ENCODE measurements around the gene HTRA3.

HTRA3 gene

DNA sequence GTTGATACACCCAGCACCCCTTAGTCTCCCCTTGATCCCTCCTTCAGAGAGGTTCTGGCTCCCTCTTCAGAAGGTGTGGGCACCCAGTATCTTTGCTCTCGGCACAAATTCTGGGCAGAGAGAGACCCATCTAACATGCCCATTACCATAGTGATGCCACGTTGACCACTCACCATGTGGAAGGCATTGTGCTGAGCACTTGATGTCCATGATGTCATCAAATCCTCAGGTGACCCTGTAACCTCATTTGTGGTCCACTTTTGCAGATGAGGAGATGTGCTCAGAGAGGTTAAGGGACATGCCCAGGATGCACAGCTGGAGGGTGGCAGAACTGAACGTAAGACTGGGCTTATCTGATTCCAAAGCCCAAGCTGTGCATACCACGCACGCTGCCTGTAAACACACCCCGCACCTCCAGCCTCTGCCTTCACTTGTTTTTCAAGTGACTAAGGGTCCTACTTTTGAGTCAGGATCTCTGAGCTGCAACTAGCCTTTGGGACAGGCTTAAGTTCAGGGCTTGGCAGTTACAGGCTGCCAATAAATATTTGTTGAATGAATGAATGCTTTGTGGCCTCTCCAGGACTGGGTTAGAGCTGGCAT lies 55.2 kb downstream of the HTRA3 start:
- no peak for ATAC-seq
- no peak for TF ChIP-seq TCF4 (CRISPR knock-in tag; IDR thresholded peaks at IDR 0.05; ENCODE audit: borderline replicate concordance)
- TF ChIP-seq ZC3H10 (CRISPR knock-in tag; IDR thresholded peaks at IDR 0.05): no peak
- TF ChIP-seq, protein P1, sequence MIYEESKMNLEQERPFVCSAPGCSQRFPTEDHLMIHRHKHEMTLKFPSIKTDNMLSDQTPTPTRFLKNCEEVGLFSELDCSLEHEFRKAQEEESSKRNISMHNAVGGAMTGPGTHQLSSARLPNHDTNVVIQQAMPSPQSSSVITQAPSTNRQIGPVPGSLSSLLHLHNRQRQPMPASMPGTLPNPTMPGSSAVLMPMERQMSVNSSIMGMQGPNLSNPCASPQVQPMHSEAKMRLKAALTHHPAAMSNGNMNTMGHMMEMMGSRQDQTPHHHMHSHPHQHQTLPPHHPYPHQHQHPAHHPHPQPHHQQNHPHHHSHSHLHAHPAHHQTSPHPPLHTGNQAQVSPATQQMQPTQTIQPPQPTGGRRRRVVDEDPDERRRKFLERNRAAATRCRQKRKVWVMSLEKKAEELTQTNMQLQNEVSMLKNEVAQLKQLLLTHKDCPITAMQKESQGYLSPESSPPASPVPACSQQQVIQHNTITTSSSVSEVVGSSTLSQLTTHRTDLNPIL (CRISPR knock-in tag; IDR thresholded peaks at IDR 0.05; ENCODE audit: low read depth): no peak
- no peak for TF ChIP-seq OSR1 (CRISPR knock-in tag; IDR thresholded peaks at IDR 0.05)
- TF ChIP-seq ZNF70 (CRISPR knock-in tag; IDR thresholded peaks at IDR 0.05): no peak
- TF ChIP-seq ARNTL (CRISPR knock-in tag; IDR thresholded peaks at IDR 0.05; ENCODE audit: borderline replicate concordance, low read depth): no peak
- TF ChIP-seq BACH2 (CRISPR knock-in tag; IDR thresholded peaks at IDR 0.05; ENCODE audit: borderline replicate concordance): no peak
- TF ChIP-seq CSDC2 (CRISPR knock-in tag; IDR thresholded peaks at IDR 0.05): no peak
- TF ChIP-seq GLIS3 (CRISPR knock-in tag; IDR thresholded peaks at IDR 0.05): no peak
- no peak for TF ChIP-seq ZFP3 (CRISPR knock-in tag; IDR thresholded peaks at IDR 0.05)
- TF ChIP-seq, protein P2, sequence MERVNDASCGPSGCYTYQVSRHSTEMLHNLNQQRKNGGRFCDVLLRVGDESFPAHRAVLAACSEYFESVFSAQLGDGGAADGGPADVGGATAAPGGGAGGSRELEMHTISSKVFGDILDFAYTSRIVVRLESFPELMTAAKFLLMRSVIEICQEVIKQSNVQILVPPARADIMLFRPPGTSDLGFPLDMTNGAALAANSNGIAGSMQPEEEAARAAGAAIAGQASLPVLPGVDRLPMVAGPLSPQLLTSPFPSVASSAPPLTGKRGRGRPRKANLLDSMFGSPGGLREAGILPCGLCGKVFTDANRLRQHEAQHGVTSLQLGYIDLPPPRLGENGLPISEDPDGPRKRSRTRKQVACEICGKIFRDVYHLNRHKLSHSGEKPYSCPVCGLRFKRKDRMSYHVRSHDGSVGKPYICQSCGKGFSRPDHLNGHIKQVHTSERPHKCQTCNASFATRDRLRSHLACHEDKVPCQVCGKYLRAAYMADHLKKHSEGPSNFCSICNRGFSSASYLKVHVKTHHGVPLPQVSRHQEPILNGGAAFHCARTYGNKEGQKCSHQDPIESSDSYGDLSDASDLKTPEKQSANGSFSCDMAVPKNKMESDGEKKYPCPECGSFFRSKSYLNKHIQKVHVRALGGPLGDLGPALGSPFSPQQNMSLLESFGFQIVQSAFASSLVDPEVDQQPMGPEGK (CRISPR knock-in tag; IDR thresholded peaks at IDR 0.05; ENCODE audit: borderline replicate concordance): no peak
- no peak for TF ChIP-seq ZFP30 (CRISPR knock-in tag; IDR thresholded peaks at IDR 0.05)
- no peak for TF ChIP-seq ISL1 (CRISPR knock-in tag; IDR thresholded peaks at IDR 0.05)
- no peak for TF ChIP-seq RARB (CRISPR knock-in tag; IDR thresholded peaks at IDR 0.05)
- no peak for TF ChIP-seq ZNF565 (CRISPR knock-in tag; conservative IDR thresholded peaks at IDR 0.05; ENCODE audit: low read depth)
- TF ChIP-seq, protein P3, sequence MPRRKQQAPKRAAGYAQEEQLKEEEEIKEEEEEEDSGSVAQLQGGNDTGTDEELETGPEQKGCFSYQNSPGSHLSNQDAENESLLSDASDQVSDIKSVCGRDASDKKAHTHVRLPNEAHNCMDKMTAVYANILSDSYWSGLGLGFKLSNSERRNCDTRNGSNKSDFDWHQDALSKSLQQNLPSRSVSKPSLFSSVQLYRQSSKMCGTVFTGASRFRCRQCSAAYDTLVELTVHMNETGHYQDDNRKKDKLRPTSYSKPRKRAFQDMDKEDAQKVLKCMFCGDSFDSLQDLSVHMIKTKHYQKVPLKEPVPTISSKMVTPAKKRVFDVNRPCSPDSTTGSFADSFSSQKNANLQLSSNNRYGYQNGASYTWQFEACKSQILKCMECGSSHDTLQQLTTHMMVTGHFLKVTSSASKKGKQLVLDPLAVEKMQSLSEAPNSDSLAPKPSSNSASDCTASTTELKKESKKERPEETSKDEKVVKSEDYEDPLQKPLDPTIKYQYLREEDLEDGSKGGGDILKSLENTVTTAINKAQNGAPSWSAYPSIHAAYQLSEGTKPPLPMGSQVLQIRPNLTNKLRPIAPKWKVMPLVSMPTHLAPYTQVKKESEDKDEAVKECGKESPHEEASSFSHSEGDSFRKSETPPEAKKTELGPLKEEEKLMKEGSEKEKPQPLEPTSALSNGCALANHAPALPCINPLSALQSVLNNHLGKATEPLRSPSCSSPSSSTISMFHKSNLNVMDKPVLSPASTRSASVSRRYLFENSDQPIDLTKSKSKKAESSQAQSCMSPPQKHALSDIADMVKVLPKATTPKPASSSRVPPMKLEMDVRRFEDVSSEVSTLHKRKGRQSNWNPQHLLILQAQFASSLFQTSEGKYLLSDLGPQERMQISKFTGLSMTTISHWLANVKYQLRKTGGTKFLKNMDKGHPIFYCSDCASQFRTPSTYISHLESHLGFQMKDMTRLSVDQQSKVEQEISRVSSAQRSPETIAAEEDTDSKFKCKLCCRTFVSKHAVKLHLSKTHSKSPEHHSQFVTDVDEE (CRISPR knock-in tag; IDR thresholded peaks at IDR 0.05): no peak
- no peak for TF ChIP-seq SNAI2 (CRISPR knock-in tag; IDR thresholded peaks at IDR 0.05)
- TF ChIP-seq, protein P4, sequence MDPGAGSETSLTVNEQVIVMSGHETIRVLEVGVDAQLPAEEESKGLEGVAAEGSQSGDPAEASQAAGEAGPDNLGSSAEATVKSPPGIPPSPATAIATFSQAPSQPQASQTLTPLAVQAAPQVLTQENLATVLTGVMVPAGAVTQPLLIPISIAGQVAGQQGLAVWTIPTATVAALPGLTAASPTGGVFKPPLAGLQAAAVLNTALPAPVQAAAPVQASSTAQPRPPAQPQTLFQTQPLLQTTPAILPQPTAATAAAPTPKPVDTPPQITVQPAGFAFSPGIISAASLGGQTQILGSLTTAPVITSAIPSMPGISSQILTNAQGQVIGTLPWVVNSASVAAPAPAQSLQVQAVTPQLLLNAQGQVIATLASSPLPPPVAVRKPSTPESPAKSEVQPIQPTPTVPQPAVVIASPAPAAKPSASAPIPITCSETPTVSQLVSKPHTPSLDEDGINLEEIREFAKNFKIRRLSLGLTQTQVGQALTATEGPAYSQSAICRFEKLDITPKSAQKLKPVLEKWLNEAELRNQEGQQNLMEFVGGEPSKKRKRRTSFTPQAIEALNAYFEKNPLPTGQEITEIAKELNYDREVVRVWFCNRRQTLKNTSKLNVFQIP (CRISPR knock-in tag; IDR thresholded peaks at IDR 0.05; ENCODE audit: borderline replicate concordance, low read depth): no peak
- TF ChIP-seq, protein P5, sequence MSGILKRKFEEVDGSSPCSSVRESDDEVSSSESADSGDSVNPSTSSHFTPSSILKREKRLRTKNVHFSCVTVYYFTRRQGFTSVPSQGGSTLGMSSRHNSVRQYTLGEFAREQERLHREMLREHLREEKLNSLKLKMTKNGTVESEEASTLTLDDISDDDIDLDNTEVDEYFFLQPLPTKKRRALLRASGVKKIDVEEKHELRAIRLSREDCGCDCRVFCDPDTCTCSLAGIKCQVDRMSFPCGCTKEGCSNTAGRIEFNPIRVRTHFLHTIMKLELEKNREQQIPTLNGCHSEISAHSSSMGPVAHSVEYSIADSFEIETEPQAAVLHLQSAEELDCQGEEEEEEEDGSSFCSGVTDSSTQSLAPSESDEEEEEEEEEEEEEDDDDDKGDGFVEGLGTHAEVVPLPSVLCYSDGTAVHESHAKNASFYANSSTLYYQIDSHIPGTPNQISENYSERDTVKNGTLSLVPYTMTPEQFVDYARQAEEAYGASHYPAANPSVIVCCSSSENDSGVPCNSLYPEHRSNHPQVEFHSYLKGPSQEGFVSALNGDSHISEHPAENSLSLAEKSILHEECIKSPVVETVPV (CRISPR knock-in tag; IDR thresholded peaks at IDR 0.05): no peak

DNA sequence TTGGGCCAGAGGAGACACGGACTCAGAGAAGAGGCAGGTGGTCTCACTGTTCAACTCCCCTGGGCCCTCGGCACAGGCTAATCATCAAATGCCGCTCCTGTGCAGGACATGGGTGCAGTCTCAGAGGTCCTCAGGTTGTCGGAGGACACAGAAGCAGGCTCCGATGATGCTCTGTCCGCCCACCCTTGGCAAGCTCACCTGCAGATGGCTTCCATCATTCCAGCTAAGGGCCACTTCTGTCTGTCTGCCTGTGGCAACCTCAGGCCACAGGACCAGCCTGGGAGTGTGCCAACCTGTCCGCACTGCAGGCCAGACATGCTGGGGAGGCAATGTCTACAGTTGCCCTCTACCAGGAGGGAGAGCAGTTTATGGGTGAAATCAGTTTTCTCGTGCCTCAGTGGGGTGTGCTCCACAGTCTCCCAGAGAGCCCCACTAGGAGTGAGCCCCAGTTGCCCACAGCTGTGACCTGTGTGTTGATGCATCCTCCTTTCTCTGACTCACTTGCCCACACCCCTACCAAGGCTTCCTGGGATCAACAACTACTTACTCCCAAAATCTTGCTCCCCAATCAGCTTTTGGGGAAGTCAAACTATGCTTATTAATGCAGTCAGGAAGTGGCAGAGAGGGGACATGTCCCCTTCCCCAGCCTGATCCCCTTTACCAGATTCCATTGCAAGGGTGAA lies 55.9 kb downstream of the HTRA3 start:
- no peak for ATAC-seq
- TF ChIP-seq ZFP3 (CRISPR knock-in tag; IDR thresholded peaks at IDR 0.05) (no peak), ESRRG (CRISPR knock-in tag; IDR thresholded peaks at IDR 0.05) (no peak), CSDC2 (CRISPR knock-in tag; IDR thresholded peaks at IDR 0.05) (no peak), OSR1 (CRISPR knock-in tag; IDR thresholded peaks at IDR 0.05) (no peak), ZC3H10 (CRISPR knock-in tag; IDR thresholded peaks at IDR 0.05) (no peak), ZNF8 (CRISPR knock-in tag; IDR thresholded peaks at IDR 0.05) (no peak), ZFP30 (CRISPR knock-in tag; IDR thresholded peaks at IDR 0.05) (no peak), PPARA (CRISPR knock-in tag; IDR thresholded peaks at IDR 0.05; ENCODE audit: borderline replicate concordance) (no peak), GLIS3 (CRISPR knock-in tag; IDR thresholded peaks at IDR 0.05) (no peak), SNAI2 (CRISPR knock-in tag; IDR thresholded peaks at IDR 0.05) (no peak), ARNTL (CRISPR knock-in tag; IDR thresholded peaks at IDR 0.05; ENCODE audit: borderline replicate concordance, low read depth) (no peak), ISL1 (CRISPR knock-in tag; IDR thresholded peaks at IDR 0.05) (no peak), TOX (CRISPR knock-in tag; IDR thresholded peaks at IDR 0.05; ENCODE audit: borderline replicate concordance) (no peak), ZNF565 (CRISPR knock-in tag; conservative IDR thresholded peaks at IDR 0.05; ENCODE audit: low read depth) (no peak)
- TF ChIP-seq, protein P2 (CRISPR knock-in tag; IDR thresholded peaks at IDR 0.05; ENCODE audit: borderline replicate concordance): no peak
- TF ChIP-seq, protein P1 (CRISPR knock-in tag; IDR thresholded peaks at IDR 0.05; ENCODE audit: low read depth): no peak
- TF ChIP-seq, protein P4 (CRISPR knock-in tag; IDR thresholded peaks at IDR 0.05; ENCODE audit: borderline replicate concordance, low read depth): no peak

All from SK-N-SH treated with all-trans-retinoic acid at 6 μM for 48 hours (cell line).